ENCODE measurements around the gene RETN.

The RETN gene

DNA sequence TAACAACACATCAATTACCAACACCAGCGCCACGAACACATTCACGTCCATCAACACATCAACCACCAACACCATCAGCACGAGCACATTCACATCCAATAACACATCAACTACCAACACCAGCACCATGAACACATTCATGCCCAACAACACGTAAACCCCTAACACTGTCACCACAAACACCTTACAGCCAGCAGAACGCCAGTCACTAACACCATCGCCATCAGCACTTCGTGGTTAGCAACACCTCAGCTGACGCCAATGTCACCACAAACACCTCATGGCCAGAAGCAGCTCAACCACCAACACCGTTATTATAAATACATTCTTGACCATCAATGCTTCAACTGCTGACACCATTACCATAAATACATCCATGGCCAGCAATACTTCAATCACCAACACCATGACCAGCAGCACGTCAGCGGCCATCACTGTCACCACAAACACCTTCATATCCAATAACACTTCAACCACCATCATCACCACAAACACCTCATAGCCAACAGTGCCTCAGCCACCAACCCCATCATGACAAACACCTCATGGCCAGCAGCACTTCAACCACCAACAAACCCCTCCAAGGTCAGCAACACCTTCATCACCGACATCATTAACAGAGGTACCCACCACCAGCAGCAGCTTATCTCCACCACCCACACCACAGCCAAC is 23.7 kb downstream of the RETN start:
- H2AFZ ChIP-seq (ENCODE audit: low read length): no peak overlapping the region
- H3K36me3 ChIP-seq (ENCODE audit: insufficient read depth, low read length): no peaks in the 10 kb centered on the region
- no peaks in the 10 kb centered on the region for H3K27me3 ChIP-seq (ENCODE audit: insufficient read depth, low read length, poor library complexity, severe bottlenecking)

DNA sequence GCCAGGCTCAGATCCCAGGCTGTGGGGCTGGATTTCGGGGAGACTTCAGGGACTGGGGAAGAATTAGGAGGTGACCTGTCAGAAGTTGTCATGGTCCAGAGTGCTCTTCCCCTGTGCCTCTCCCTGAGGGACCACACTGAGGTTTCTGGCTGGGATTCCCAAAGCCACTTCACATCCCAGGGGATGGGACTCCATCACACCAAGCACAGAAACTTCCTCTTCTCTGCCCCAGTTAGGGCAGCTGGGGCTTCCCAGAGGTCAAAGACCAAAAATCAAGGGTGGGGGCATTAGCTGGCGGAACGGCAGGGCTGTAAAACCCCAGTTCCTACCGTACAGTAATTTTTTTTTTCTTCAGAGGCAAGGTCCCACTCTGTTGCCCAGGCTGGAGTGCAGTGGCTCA is 25.6 kb downstream of the RETN start:
- Histone ChIP-seq H3K4me1 (ENCODE audit: insufficient read depth, low read length, poor library complexity, severe bottlenecking) (no peaks in the 10 kb centered on the region), H3K9me3 (ENCODE audit: insufficient read depth, low read depth, low read length) (no peaks in the 10 kb centered on the region), H3F3A (ENCODE audit: low read depth) (no peaks in the 10 kb centered on the region), H4K20me1 (ENCODE audit: insufficient read depth, low read length, poor library complexity, severe bottlenecking) (no peaks in the 10 kb centered on the region), H3K79me2 (ENCODE audit: insufficient read depth, low read length) (no peaks in the 10 kb centered on the region), H3K27me3 (ENCODE audit: insufficient read depth, low read length, poor library complexity, severe bottlenecking) (no peaks in the 10 kb centered on the region), H3K4me3 (ENCODE audit: low read length, poor library complexity, severe bottlenecking) (no peak overlapping the region), H3K36me3 (ENCODE audit: insufficient read depth, low read length) (no peaks in the 10 kb centered on the region), H3K9me2 (replicated peaks; ENCODE audit: low read depth, low read length) (no peaks in the 10 kb centered on the region), H3K4me2 (ENCODE audit: low read depth, low read length, poor library complexity, severe bottlenecking) (no peak overlapping the region), H3K9ac (ENCODE audit: low read depth, low read length, poor library complexity, severe bottlenecking) (no peak overlapping the region), H2AFZ (ENCODE audit: low read length) (no peak overlapping the region)
- TF ChIP-seq, protein P1, sequence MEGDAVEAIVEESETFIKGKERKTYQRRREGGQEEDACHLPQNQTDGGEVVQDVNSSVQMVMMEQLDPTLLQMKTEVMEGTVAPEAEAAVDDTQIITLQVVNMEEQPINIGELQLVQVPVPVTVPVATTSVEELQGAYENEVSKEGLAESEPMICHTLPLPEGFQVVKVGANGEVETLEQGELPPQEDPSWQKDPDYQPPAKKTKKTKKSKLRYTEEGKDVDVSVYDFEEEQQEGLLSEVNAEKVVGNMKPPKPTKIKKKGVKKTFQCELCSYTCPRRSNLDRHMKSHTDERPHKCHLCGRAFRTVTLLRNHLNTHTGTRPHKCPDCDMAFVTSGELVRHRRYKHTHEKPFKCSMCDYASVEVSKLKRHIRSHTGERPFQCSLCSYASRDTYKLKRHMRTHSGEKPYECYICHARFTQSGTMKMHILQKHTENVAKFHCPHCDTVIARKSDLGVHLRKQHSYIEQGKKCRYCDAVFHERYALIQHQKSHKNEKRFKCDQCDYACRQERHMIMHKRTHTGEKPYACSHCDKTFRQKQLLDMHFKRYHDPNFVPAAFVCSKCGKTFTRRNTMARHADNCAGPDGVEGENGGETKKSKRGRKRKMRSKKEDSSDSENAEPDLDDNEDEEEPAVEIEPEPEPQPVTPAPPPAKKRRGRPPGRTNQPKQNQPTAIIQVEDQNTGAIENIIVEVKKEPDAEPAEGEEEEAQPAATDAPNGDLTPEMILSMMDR (conservative IDR thresholded peaks at IDR 0.05; ENCODE audit: low read length): no peak
- TF ChIP-seq EZH2phosphoT487 (IDR thresholded peaks at IDR 0.05; ENCODE audit: borderline replicate concordance): no peak

More for the DNA sequence above, 23.7 kb downstream of the RETN start:
- no peak overlapping the region for H3K9ac ChIP-seq (ENCODE audit: low read depth, low read length, poor library complexity, severe bottlenecking)
- no peak for TF ChIP-seq EZH2phosphoT487 (IDR thresholded peaks at IDR 0.05; ENCODE audit: borderline replicate concordance)
- TF ChIP-seq, protein P1 (conservative IDR thresholded peaks at IDR 0.05; ENCODE audit: low read length): no peak
- H3K4me3 ChIP-seq (ENCODE audit: low read length, poor library complexity, severe bottlenecking): no peak overlapping the region
- H3K4me2 ChIP-seq (ENCODE audit: low read depth, low read length, poor library complexity, severe bottlenecking): no peak overlapping the region
- no peaks in the 10 kb centered on the region for H4K20me1 ChIP-seq (ENCODE audit: insufficient read depth, low read length, poor library complexity, severe bottlenecking)
- no peaks in the 10 kb centered on the region for H3K4me1 ChIP-seq (ENCODE audit: insufficient read depth, low read length, poor library complexity, severe bottlenecking)
- H3K9me3 ChIP-seq (ENCODE audit: insufficient read depth, low read depth, low read length): no peaks in the 10 kb centered on the region
- no peaks in the 10 kb centered on the region for H3K79me2 ChIP-seq (ENCODE audit: insufficient read depth, low read length)
- H3K9me2 ChIP-seq (replicated peaks; ENCODE audit: low read depth, low read length): no peaks in the 10 kb centered on the region
- no peaks in the 10 kb centered on the region for H3F3A ChIP-seq (ENCODE audit: low read depth)

DNA sequence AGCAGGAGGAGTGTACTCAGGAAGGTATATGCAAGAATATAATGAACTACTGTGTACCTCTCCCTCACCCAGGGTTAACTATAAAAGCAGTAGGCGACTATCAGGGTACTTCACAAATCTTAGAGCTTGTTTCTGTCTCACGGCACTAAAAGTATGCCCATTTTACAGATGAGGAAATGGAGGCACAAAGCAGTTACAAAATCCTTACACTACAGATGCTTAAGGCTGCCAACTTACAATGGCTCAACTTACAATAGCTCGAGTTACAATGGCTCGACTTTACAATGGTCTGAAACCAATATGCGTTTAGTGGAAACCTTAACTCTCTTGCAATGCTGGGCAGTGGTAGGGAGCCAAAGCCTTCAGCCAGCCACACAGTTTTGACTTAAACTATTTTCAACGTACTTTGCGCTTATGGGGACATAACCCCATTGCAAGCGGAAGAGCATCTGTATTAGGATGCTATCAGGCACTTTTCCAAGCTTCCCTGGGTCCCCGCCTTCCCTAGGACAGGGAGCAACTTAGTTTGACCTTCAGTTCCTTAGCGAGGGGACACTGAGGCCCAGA is 29.0 kb downstream of the RETN start:
- Histone ChIP-seq H3K4me2 (ENCODE audit: low read depth, low read length, poor library complexity, severe bottlenecking) (no peak overlapping the region), H3K9me2 (replicated peaks; ENCODE audit: low read depth, low read length) (no peaks in the 10 kb centered on the region), H3K36me3 (ENCODE audit: insufficient read depth, low read length) (no peaks in the 10 kb centered on the region), H4K20me1 (ENCODE audit: insufficient read depth, low read length, poor library complexity, severe bottlenecking) (no peaks in the 10 kb centered on the region), H3K79me2 (ENCODE audit: insufficient read depth, low read length) (no peaks in the 10 kb centered on the region), H3K4me3 (ENCODE audit: low read length, poor library complexity, severe bottlenecking) (no peak overlapping the region), H3F3A (ENCODE audit: low read depth) (no peaks in the 10 kb centered on the region), H2AFZ (ENCODE audit: low read length) (no peak overlapping the region), H3K9ac (ENCODE audit: low read depth, low read length, poor library complexity, severe bottlenecking) (no peak overlapping the region), H3K27me3 (ENCODE audit: insufficient read depth, low read length, poor library complexity, severe bottlenecking) (no peaks in the 10 kb centered on the region), H3K4me1 (ENCODE audit: insufficient read depth, low read length, poor library complexity, severe bottlenecking) (no peaks in the 10 kb centered on the region), H3K9me3 (ENCODE audit: insufficient read depth, low read depth, low read length) (no peaks in the 10 kb centered on the region)
- no peak for TF ChIP-seq EZH2phosphoT487 (IDR thresholded peaks at IDR 0.05; ENCODE audit: borderline replicate concordance)
- TF ChIP-seq, protein P1 (conservative IDR thresholded peaks at IDR 0.05; ENCODE audit: low read length): no peak

Measured in Loucy (cell line).